ENCODE data around the gene PRKAR1B.
"Not testable (repeated sequence)": the region's sequence is repeated elsewhere in the genome, so short reads cannot be mapped to it uniquely, and the experiment has no call there.

PRKAR1B gene

DNA sequence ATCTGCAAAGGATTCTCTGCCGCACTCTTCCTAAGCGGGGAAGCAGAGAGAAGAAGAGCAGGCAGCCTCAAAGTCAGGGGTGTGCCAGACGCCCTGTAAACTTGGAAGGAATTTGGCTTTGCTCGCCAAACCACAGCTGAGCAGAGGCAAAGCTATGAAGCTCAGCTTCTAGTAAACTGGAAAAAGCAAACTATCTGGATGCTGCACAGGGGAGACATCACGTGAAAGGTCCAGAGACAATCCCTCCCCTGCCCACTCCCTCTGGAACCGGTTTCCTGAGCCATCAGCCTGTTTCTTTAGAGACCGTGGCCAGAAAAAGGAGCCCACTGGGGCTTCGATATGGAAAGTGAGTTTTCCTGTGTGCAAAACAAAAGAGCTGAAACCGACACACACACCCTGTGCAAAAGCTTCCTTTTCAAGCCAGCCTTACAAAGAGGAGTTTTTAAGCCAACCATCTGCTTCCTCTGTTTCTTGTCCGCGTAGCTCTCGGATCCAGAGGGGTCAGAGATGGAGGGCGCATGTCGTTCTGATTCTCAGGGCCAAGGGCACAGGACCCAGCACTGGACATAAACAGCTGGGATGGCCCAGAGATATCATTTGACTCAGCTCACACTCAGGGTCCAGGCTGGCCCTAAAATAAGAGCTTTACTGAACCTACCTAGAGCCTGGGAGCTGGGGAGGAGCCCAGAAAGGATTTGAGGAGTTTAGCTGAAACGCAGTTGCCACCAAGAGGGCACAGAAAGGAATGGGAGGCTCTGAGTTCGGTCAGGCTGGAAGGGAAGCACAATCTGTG is 58.7 kb downstream of the PRKAR1B start:
- DNase-seq (ENCODE audit: low spot score) = peak; percentile 87

DNA sequence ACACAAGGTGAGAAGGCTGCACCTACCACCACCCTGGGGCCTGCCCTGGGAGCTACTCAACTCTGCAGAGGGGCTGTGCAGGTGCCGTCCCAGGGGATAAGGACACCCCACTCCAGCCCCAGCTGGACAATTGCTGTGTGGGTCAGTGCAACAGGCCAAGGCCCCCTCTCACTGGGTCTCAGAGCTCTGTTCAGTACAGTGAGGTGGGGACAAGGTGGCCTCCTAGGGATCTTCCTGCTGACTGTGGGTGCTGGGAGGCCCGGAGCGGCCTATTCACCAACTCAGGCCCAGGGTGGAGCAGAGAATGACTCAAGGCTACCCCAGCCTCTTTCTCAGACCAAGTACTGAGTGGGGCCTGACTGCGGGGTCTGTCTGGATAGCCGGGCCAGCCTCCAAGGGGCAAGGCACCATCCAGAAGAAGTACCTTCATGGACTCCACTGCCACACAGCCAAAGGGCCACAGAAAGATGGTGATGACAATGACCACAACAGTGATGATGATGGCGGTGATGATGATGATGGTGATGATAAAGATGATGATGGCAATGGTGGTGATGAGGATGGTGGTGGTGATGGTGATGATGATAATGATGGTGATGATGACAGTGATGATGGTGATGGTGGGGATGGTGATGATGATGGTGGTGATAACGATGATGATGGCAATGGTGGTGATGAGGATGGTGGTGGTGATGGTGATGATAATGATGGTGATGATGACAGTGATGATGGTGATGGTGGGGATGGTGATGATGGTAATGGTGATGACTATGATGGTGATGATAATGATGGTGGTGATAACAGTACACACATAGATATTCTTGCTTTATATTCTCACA is 60.4 kb downstream of the PRKAR1B start:
- no peak for DNase-seq (ENCODE audit: low spot score)

GRCh38 chr7:665736-666453 is 61.2 kb downstream of the PRKAR1B start:
- DNase-seq (ENCODE audit: low spot score) = peak; percentile 47

GRCh38 chr7:664997-665735 is 61.9 kb downstream of the PRKAR1B start:
- DNase-seq (ENCODE audit: low spot score) = peak; percentile 47

- DNase-seq (ENCODE audit: low spot score) = no peak
Measured at GRCh38 chr7:664402-664775, 62.7 kb downstream of the PRKAR1B start.

DNA sequence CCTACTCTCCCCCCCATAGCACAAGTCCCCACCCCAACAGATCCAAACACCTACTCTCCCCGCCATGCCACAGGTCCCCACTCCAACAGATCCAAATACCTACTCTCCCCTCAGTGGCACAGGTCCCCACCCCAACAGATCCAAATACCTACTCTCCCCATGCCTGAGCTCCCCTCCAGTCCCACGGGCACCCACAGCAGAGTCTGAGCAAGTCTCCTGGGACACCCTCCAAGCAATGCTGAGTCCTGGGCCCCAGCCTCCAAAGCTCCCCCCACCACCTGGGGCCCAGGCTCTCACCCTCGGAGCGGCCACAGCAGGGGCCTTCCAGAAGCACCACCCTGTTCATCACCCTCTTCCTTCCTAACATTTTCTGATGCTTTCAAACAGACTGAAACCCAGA is 64.5 kb downstream of the PRKAR1B start:
- DNase-seq (ENCODE audit: low spot score) = no peak

- no peak for DNase-seq (ENCODE audit: low spot score)
Measured at GRCh38 chr7:659996-660395, 67.1 kb downstream of the PRKAR1B start.

DNA sequence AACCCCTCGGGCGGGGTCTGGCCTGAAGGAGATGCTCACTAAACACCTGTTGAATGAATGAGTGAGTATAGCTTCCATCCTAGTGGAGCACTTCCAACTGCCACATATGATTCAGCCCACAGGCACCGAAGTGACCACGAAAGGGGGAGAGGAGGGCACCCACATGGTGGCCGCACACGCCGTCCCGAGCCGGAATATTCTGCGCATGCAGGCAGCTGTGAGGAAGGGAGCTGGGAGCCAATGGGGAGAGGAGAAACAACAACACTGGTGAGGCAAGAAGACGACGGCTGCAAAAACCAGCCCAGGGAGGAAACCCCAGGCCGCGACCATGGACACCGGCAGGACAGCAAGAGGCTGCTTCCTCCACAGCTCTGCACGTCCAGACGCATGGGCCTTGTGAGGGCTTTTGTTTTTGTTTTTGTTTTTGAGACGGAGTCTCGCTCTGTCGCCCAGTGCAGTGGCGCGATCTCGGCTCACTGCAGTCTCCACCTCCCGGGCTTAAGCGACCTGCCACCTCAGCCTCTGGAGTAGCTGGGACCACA is 67.7 kb downstream of the PRKAR1B start:
- DNase-seq (ENCODE audit: low spot score) = no peak

GRCh38 chr7:657565-658119 is 69.4 kb downstream of the PRKAR1B start:
- DNase-seq (ENCODE audit: low spot score) = no peak

DNA sequence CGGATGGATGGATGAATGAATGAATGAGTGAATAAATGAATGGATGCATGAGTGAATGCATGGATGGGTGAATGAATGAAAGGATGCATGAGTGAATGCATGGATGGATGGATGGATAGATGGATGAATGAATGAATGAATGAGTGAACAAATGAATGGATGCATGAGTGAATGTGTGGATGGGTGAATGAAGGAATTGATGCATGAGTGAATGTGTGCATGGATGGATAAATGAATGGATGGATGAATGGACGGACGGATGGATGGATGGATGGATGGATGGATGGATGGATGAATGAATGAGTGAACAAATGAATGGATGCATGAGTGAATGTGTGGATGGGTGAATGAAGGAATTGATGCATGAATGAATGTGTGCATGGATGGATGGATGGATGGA is 70.1 kb downstream of the PRKAR1B start:
- not testable (repeated sequence) for DNase-seq (ENCODE audit: low spot score)

DNA sequence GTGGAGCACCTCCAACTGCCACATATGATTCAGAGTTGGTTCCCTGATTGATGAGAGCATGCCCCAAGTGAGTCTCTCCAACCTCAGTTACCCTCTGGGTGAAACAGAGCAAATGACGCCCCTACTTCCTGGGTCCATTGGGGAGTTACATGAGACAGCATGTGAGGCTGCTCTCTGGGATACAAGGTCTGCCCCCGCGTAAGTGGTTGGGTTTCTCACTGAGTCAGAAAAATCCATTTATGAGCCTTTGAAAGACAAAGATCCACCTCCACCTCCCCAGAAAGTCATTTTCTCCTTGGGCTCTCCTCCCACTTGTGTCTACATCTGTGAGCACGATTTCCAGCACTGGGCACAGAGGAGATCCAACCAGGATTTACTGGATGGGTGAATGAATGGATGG is 71.3 kb downstream of the PRKAR1B start:
- DNase-seq (ENCODE audit: low spot score) = no peak

- DNase-seq (ENCODE audit: low spot score) = no peak
Measured at GRCh38 chr7:653829-654764, 73.0 kb downstream of the PRKAR1B start.

DNA sequence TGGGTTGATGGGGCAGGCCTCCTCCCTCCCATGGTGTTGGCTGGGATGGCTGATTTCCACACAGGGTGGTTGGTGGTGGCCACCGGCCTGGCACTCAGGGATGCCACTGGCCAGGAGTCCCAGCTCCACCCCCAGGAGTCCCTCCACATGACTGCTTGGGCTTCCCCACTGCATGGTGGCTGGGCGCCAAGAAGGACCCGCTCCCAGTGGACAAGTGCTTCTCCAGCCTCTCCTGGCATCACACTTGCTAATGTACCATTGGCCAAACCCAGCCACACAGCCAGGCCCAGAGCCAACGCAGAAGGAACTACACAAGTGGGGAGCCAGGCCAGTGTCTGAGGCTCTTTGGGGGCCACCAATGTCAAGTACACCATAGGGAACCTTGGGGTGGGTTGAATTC is 74.2 kb downstream of the PRKAR1B start:
- DNase-seq (ENCODE audit: low spot score) = no peak

- not testable (repeated sequence) for DNase-seq (ENCODE audit: low spot score)
Measured at GRCh38 chr7:652167-652566, 74.9 kb downstream of the PRKAR1B start.

GRCh38 chr7:651032-651728 is 75.9 kb downstream of the PRKAR1B start:
- no peak for DNase-seq (ENCODE audit: low spot score)

DNA sequence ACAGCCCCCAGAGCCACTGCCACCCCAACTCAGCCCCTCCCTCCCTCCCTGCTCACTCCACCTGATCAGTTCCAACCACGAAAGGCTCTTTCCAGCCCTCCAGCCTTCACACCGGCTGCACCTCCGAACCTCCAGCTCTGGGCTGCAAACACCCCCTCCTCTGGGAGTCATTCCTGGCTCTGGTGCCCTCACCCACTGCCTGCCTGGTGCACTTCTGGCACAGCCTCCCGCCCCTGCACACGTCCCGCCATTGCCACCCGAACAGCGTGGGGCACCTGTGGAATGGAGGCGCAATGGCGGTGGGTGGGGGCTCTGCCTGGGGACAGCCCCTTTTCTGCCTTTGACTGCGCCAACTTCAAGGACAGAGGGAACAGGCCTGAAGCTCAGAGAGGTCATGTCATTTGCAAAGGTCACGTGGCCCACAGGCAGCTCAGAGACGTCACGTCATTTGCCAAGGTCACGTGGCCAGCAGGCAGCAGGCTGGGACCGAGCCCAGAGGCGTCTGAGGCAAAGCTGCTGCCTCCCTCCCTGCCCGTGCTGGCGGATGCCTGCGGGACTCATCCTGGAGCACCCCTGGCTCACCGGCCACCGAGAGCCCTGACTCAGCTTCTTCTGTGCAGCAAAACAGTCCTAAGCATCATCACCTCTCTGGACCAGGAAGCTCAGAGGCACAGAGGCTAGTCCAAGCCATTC is 76.6 kb downstream of the PRKAR1B start:
- DNase-seq (ENCODE audit: low spot score) = no peak

DNA sequence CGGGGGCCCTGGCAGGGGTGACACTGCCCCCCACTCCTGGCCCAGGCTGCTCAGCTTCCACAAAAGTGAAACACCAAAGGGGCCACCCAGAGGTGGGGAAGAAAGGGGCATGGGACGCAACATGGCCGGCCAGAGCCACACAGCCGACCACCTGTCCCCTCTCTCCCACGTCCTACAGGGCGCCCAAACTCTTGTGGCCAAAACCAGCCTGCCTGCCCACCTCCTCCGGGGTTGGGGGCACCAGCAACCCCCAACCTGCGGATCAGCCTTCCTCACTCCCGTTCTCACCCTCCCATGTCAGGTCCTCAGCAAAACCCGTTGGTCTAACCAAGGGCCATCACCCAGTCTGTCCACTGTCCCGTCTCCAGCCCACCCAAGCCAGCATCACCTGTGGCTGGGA is 80.1 kb downstream of the PRKAR1B start:
- no peak for DNase-seq (ENCODE audit: low spot score)

DNA sequence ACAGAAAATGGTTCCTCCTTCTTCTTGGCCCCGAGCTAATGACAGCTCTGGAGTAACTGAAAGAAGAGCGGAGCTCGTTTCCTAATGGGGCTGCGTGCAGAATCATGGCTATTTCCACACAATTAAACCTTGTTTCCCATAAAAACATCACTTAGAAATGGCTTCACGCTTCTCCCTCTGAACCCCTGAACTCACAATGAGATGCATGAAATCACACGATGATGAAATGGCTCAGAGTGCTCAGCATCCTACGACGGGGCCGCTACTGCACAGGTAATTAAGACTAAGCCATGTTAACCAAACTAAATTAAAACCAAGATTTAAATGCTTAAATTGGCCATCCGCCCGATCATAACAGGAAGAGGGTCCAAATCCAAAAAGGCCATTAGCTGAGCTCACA is 80.6 kb downstream of the PRKAR1B start:
- no peak for DNase-seq (ENCODE audit: low spot score)

GRCh38 chr7:645606-646005 is 81.5 kb downstream of the PRKAR1B start:
- no peak for DNase-seq (ENCODE audit: low spot score)
